ENCODE data around the gene HMOX2. TPM values are rescaled to one million over a fixed set of nuclear protein-coding genes. Genes with fewer than 3 reads are reported as not detected.

The HMOX2 gene
- total and polyA plus RNA-seq, 2 experiments from 2014 or later, result 68.8 to 108 TPM

DNA sequence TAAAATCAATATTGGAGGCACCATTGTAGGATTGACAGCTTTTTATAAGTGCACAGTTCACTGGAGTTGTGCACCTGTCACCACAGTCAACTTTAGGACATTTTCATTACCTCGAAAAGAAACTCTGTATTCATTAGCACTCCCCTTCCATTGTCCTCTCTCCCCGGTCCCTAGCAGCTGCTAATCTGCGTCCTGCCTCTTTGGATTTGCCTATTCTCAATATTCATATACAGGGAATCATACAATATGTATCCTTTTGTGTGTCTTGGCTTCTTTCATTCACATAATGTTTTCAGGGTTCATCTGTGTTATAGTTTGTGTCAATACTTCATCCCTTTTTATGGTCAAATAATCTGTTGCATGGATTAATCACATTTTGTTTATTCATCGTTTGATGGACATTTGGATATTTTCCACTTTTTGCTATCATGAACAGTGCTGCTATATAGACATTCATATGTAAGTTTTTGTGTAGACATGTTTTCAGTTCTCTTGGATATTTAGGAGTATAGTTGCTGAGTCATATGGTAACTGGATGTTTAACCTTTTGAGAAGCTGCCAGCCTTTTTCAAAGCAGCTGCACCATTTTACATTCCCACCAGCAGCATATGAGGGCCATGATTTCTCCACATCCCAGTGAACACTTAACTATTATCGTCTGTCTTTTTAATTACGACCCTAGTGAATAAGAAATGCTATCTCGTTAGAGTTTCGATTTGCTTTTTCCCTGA lies 40.7 kb upstream of the HMOX2 start:
- DNase-seq (ENCODE audit: low spot score), result no peak
- Histone ChIP-seq H3K9me3 (ENCODE audit: low read depth) (no peaks in the 10 kb centered on the region), H3K4me1 (ENCODE audit: insufficient read depth) (no peaks in the 10 kb centered on the region), H3K27me3 (no peaks in the 10 kb centered on the region), H3K79me2 (peaks cover 20% of the 10 kb centered on the region), H3K9me2 (replicated peaks; ENCODE audit: insufficient read depth) (no peaks in the 10 kb centered on the region), H4K20me1 (ENCODE audit: insufficient read depth, poor library complexity, severe bottlenecking) (no peaks in the 10 kb centered on the region), H3K4me3 (no peak overlapping the region), H3K36me3 (replicated peaks; ENCODE audit: insufficient read depth, low read depth) (no peaks in the 10 kb centered on the region), H2AFZ (no peak overlapping the region), H3K27ac (no peak overlapping the region), H3K4me2 (no peak overlapping the region)
- WGBS (ENCODE audit: low lambda C conversion rate, missing lambda C conversion rate), result 89% methylated on average over 8 of the region's 8 CpGs
- TF ChIP-seq, protein P1, sequence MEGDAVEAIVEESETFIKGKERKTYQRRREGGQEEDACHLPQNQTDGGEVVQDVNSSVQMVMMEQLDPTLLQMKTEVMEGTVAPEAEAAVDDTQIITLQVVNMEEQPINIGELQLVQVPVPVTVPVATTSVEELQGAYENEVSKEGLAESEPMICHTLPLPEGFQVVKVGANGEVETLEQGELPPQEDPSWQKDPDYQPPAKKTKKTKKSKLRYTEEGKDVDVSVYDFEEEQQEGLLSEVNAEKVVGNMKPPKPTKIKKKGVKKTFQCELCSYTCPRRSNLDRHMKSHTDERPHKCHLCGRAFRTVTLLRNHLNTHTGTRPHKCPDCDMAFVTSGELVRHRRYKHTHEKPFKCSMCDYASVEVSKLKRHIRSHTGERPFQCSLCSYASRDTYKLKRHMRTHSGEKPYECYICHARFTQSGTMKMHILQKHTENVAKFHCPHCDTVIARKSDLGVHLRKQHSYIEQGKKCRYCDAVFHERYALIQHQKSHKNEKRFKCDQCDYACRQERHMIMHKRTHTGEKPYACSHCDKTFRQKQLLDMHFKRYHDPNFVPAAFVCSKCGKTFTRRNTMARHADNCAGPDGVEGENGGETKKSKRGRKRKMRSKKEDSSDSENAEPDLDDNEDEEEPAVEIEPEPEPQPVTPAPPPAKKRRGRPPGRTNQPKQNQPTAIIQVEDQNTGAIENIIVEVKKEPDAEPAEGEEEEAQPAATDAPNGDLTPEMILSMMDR (IDR thresholded peaks at IDR 0.05; ENCODE audit: poor library complexity), result no peak
- no peak for TF ChIP-seq EZH2 (IDR thresholded peaks at IDR 0.05; ENCODE audit: borderline replicate concordance)
- TF ChIP-seq EZH2phosphoT487 (IDR thresholded peaks at IDR 0.05; ENCODE audit: low read depth, severe bottlenecking, unreplicated experiment), result no peak

DNA sequence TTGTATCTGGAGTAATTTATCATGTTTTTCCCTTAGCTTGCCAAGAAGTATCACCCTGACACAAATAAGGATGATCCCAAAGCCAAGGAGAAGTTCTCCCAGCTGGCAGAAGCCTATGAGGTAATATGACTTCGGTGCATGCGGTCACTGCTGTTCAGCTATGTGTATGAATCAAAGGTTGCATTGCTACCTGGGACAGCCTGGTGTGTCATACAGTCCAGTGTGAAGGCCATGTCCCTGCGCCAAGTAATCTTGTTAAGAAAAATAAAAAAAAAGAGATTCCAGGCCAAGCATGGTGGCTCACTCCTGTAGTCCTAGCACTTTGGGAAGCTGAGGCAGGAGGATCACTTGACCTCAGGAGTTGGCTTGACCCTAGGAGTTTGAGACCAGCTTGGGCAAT lies 38.8 kb upstream of the HMOX2 start:
- Histone ChIP-seq H3K9me3 (ENCODE audit: low read depth) (no peaks in the 10 kb centered on the region), H3K27me3 (no peaks in the 10 kb centered on the region), H2AFZ (no peak overlapping the region), H3K4me1 (ENCODE audit: insufficient read depth) (no peaks in the 10 kb centered on the region), H3K79me2 (peaks cover 10% of the 10 kb centered on the region), H3K9me2 (replicated peaks; ENCODE audit: insufficient read depth) (no peaks in the 10 kb centered on the region), H3K27ac (no peak overlapping the region), H3K4me2 (no peak overlapping the region), H4K20me1 (ENCODE audit: insufficient read depth, poor library complexity, severe bottlenecking) (no peaks in the 10 kb centered on the region), H3K4me3 (no peak overlapping the region), H3K36me3 (replicated peaks; ENCODE audit: insufficient read depth, low read depth) (no peaks in the 10 kb centered on the region)
- TF ChIP-seq EZH2phosphoT487 (IDR thresholded peaks at IDR 0.05; ENCODE audit: low read depth, severe bottlenecking, unreplicated experiment) (no peak), EZH2 (IDR thresholded peaks at IDR 0.05; ENCODE audit: borderline replicate concordance) (no peak)
- TF ChIP-seq, protein P1 (IDR thresholded peaks at IDR 0.05; ENCODE audit: poor library complexity), result no peak
- 97% methylated on average over 3 of the region's 3 CpGs for WGBS (ENCODE audit: low lambda C conversion rate, missing lambda C conversion rate)
- DNase-seq (ENCODE audit: low spot score), result no peak

DNA sequence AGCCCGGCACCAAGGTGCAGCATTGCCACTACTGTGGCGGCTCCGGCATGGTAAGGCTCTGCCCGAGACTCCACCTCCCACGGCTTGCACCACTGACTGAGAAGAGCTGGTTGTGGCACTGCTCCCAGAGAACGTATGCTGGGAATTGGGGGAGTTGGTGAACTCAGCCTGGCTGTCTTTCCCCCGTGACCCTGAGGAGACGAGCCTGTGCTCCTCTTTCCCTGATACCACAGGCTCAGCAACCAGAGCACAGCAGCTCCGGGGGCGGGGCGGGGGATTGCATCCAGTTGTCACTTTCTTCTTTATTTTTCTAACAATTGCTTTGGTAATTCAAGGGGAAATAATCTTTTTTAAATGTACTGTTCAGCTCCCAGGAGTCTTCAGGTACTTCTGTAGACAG lies 33.8 kb upstream of the HMOX2 start:
- no peak overlapping the region for H3K27ac ChIP-seq
- H3K9me2 ChIP-seq (replicated peaks; ENCODE audit: insufficient read depth), result no peaks in the 10 kb centered on the region
- H3K27me3 ChIP-seq, result no peaks in the 10 kb centered on the region
- H4K20me1 ChIP-seq (ENCODE audit: insufficient read depth, poor library complexity, severe bottlenecking), result no peaks in the 10 kb centered on the region
- H3K9me3 ChIP-seq (ENCODE audit: low read depth), result no peaks in the 10 kb centered on the region
- no peak overlapping the region for H2AFZ ChIP-seq
- TF ChIP-seq, protein P1 (IDR thresholded peaks at IDR 0.05; ENCODE audit: poor library complexity), result no peak
- TF ChIP-seq EZH2 (IDR thresholded peaks at IDR 0.05; ENCODE audit: borderline replicate concordance) (no peak), EZH2phosphoT487 (IDR thresholded peaks at IDR 0.05; ENCODE audit: low read depth, severe bottlenecking, unreplicated experiment) (no peak)
- H3K79me2 ChIP-seq, result no peaks in the 10 kb centered on the region
- no peak overlapping the region for H3K4me2 ChIP-seq
- H3K4me1 ChIP-seq (ENCODE audit: insufficient read depth), result no peaks in the 10 kb centered on the region
- H3K36me3 ChIP-seq (replicated peaks; ENCODE audit: insufficient read depth, low read depth), result no peaks in the 10 kb centered on the region
- 96% methylated on average over 11 of the region's 11 CpGs for WGBS (ENCODE audit: low lambda C conversion rate, missing lambda C conversion rate)
- DNase-seq (ENCODE audit: low spot score), result no peak
- no peak overlapping the region for H3K4me3 ChIP-seq
